Testis (tissue), 2 donors: Measurements from ENCODE around the gene CCSER1.

ENCODE experiments used
- POLR2A ChIP-seq: fragments of 450-650 bp; IDR thresholded peaks from one replicate; pipeline ENCODE4 v1.6.1; 2017; ENCODE audit warnings: antibody characterized with exemption, mild to moderate bottlenecking, moderate library complexity
- TF ChIP-seq, protein P1 (sequence below), 3 experiments: fragments of 450-650 bp in 2 of 3; fragments of 200-600 bp in 1 of 3; sonication (generic) in 1 of 3; IDR thresholded peaks; one replicate each; pipeline ENCODE4 v1.5.1; 2016 to 2019; ENCODE audit warnings: antibody characterized with exemption in 3 of 3, mild to moderate bottlenecking in 2 of 3, moderate library complexity in 1 of 3

DNA sequence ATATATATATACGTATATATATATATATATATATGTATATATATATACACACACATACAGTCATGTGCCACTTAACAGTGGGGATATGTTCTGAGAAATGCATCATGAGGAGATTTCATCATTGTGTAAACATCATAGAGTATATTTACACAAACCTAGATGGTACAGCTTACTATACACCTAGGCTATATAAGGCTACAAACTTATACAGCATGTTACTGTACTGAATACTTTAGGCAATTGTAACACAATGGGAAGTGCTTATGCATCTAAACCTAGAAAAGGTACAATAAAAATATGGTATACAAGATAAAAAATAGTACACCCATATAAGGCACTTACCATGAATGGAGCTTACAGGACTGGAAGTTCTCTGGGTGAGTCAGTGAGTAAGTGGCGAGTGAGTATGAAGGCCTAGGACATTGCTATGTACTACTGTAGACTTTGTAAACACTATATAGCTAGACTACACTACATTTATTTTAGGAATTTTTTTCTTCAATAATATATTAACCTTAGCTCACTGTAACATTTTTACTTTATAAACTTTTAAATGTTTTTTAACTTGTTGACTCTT is 13.2 kb upstream of the CCSER1 start:
- TF ChIP-seq, protein P1, sequence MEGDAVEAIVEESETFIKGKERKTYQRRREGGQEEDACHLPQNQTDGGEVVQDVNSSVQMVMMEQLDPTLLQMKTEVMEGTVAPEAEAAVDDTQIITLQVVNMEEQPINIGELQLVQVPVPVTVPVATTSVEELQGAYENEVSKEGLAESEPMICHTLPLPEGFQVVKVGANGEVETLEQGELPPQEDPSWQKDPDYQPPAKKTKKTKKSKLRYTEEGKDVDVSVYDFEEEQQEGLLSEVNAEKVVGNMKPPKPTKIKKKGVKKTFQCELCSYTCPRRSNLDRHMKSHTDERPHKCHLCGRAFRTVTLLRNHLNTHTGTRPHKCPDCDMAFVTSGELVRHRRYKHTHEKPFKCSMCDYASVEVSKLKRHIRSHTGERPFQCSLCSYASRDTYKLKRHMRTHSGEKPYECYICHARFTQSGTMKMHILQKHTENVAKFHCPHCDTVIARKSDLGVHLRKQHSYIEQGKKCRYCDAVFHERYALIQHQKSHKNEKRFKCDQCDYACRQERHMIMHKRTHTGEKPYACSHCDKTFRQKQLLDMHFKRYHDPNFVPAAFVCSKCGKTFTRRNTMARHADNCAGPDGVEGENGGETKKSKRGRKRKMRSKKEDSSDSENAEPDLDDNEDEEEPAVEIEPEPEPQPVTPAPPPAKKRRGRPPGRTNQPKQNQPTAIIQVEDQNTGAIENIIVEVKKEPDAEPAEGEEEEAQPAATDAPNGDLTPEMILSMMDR (IDR thresholded peaks at IDR 0.05): no peak
- no peak for TF ChIP-seq POLR2A
